GM19239 (cell line): ENCODE measurements around the gene NCKAP1.
"Not testable (repeated sequence)": the region's sequence is repeated elsewhere in the genome, so short reads cannot be mapped to it uniquely, and the experiment has no call there.

Experiments used
- DNase-seq: peaks from one replicate; pipeline ENCODE4 v3.0.0; 2011; ENCODE audit warnings: low spot score; ENCODE audit not compliant: insufficient read length
- FAIRE-seq: peaks from 2 replicates; lab custom pipeline; 2011; peaks lifted over from hg19 to GRCh38; lab: Jason Lieb, UNC

Gene NCKAP1, protein sequence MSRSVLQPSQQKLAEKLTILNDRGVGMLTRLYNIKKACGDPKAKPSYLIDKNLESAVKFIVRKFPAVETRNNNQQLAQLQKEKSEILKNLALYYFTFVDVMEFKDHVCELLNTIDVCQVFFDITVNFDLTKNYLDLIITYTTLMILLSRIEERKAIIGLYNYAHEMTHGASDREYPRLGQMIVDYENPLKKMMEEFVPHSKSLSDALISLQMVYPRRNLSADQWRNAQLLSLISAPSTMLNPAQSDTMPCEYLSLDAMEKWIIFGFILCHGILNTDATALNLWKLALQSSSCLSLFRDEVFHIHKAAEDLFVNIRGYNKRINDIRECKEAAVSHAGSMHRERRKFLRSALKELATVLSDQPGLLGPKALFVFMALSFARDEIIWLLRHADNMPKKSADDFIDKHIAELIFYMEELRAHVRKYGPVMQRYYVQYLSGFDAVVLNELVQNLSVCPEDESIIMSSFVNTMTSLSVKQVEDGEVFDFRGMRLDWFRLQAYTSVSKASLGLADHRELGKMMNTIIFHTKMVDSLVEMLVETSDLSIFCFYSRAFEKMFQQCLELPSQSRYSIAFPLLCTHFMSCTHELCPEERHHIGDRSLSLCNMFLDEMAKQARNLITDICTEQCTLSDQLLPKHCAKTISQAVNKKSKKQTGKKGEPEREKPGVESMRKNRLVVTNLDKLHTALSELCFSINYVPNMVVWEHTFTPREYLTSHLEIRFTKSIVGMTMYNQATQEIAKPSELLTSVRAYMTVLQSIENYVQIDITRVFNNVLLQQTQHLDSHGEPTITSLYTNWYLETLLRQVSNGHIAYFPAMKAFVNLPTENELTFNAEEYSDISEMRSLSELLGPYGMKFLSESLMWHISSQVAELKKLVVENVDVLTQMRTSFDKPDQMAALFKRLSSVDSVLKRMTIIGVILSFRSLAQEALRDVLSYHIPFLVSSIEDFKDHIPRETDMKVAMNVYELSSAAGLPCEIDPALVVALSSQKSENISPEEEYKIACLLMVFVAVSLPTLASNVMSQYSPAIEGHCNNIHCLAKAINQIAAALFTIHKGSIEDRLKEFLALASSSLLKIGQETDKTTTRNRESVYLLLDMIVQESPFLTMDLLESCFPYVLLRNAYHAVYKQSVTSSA

DNA sequence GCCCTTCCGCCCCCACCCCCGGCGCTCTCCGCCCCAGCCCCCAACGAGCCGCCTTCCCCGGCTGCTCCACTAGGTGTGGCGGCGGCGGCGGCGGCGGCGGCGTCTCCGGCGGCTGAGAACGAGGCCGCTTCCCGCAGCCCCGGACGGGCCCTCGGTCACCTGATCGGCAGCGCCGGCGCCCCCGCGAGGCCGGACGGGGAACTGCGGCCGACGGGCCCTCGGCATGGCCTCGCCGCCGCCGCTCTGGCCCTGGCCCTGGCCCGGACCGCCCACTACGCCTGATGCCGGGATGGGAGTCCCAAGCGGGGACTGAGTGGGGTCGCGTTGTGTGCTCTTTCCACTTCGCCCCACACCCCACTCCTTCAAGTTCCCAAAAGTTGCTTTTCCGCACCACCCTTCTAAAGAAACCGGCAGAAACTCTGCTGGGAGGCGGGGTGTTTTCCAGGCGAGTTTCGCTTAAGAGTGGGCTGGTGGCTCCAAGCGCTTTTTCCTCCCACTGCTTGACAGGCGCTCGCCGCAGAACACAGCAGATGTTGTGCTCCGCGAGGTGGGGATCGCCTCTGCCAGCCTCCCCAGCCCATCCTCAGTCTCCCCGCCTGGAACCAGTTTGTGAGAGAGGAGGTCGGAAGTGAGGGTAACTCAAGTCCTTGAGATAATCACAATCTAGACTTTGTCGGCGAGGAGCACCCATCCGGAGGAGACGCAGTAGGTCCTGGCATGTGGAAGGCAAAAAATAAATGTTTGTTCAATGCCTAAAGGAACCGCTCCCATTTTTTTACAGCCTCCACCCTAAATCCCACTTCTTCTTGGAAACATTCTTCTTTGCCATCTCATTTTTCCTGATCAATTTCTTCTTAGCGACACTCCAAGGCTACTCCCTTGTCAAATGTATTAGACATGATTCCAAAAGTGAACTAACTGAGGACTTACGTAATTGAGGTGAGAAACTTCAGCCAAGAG lies at the start of gene NCKAP1:
TSS of gene NCKAP1 (minus strand) at position 117 of the 960 bp plus-strand sequence. CDS start 358 bp downstream, outside the sequence.
- peak; percentile 76 for FAIRE-seq
- peak; percentile 80 for DNase-seq

DNA sequence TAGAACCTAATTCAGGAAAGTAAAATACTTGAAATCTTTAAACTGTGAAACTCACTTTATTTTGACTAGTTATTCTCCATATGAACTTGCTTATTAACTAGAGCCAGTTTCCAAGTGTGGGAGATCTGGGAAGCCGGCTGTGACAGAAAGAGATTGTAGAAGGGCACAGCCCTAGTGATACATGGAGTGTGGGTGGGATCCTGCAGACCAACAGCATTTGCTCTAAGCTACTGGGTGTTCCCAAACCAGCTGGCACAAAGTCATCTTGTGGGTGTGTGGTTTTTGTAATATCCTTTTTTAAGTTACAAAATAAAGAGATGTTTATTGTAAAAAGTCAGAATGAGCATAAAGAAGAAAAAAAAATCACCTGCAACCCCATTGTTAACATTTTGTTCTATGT lies 43.7 kb upstream of the NCKAP1 start:
- no peak for FAIRE-seq
- DNase-seq = no peak

DNA sequence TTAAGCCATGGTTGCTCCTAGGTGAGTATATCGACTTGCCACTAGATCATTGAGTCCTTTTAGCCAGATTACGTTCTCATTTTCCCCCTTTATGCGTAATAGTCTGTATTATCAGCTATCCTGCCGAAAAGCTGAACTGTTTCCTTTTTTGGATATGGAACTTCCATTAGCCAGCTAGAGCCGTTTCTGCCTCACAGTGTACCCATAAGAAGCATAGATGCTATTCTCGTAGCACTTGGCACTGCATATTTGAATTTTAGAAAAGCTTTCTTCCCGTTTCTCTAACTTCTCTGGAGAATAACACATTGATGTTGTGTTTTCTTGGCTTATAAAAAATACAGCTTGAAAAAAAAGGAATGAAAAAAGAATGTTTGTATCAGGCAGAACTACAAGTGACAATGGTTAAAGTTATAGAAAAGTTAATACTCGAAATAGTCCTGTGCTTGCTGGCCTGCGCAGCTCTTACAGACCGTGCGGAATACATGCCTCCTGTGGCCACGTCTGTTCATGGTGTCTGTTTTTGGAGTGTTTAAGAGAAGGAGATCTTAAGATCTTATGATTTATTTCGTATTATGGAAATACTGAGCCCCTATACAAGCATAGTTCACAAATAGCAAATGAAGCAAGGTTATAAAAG lies 41.0 kb upstream of the NCKAP1 start:
- FAIRE-seq = no peak

DNA sequence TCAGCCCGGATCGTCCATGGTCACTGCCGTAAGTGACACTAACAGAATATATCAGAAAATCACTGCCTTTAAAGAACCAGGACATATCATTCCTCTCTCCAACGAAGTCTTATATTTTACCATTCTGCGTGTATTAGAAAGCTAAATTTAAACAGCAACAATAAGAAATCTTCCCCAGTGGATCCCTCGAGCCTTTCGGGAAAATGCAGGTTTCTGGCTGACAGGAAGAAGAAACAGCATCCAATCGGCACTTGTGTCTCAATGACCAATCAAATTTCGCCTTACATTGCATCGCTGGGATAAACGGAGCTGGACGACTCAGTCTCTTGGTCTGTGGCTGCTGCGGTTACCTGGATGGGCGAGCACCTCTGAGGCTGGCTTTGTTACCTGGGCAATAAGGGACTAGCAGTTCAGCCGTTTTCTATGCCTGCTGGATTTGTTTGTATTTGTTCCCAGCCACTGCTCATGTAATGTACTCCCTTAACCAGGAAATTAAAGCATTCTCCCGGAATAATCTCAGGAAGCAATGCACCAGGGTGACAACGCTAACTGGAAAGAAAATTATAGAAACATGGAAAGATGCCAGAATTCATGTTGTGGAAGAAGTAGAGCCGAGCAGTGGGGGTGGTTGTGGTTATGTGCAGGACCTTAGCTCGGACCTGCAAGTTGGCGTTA lies 40.3 kb upstream of the NCKAP1 start, which contains the start of gene DUSP19:
TSS of gene DUSP19 (plus strand) at position 284 of the 675 bp plus-strand sequence. CDS start at position 471, 187 bp downstream.
- peak; percentile 51 for DNase-seq
- peak; percentile 97 for FAIRE-seq

More for the DNA sequence above, 41.0 kb upstream of the NCKAP1 start:
- DNase-seq = no peak

DNA sequence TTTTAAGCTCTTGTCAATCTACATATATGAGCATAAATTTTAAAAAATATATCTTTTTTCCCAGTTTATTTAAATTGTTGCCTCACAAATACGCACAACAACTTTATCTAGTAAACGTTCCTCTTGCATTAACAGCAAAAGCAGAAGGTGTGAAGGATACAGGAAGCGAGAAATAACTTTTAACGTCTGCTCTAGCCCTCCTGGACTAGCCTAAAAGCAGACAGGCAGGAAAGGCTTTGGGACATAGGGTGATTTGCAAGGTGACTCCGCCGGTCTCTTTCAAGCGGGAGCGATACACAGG lies 39.9 kb upstream of the NCKAP1 start:
- no peak for DNase-seq
- no peak for FAIRE-seq

DNA sequence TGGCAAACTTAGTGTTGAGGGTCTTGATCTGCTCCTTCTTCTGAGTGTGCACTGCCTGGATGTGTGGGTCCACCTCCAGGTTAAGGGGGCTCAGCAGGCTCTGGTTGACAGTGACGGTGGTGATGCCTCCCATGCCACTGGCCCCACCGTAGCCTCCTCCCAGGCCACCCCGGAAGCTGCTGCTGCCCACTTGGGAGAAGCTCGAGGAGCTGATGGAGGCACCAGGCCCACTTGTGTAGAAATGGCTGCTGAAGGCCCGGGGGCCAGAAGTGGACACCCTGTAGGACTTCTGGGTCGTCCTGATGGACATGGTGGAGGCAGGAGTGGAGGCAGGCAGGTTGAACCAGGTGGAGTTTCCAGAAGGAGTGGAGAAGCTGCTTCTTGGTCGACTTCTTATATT lies 33.9 kb upstream of the NCKAP1 start:
- FAIRE-seq (no peak), DNase-seq (no peak)

DNA sequence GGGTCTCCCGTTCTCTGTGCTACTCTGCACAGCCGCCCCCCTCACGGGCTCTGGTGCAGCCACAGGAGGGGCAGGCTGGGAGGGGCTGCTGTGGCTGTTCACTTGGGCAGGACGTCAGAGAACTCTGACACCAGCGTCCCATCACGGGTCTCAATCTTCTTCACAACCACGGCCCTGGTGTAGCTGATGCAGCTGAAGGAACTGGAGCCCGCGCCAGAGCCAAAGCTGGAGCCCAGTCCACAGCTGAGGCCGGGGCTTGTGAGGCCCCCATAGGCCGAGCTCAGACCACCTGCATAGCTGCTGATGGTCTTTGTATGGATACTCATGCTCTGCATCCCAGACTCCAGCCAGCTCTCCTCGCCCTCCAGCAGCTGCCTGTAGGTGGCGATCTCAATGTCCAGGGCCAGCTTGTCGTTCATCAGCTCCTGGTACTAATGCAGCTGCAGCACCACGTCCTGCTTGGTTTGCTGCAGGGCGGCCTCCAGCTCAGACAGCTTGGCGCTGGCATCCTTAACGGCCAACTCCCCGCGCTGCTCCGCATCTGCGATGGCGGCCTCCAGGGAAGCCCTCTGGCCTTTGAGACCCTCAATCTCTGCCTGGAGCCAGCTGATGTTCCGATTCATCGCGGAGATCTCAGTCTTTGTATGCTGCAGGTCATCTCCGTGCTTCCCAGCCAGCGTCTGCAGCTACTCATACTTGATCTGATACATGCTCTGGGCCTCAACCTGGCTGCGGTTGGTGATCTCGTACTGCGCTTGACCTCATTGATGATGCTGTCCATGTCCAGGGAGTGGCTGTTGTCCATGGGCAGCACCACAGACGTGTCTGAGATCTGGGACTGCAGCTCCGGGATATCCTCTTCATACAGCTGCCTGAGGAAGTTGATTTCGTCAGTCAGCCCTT lies 32.9 kb upstream of the NCKAP1 start:
- FAIRE-seq (no peak), DNase-seq (no peak)

DNA sequence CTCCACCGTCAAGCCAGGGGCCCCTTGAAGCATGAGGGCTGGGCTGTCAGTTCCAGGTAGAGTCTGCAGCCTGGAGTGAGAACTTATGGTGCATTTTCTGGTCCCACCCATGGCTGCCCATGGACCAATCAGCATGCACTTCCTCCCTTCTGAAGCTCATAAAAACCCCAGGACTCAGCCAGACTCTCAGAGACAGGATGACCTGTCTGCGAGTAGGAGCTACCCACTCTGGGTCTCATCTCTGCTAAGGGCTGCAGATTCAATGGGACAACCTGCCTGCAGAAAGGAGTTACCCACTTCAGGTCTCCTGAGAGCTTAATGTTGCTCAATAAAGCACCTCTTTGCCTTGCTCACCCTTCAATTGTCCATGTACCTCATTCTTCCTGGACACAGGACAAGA lies 30.9 kb upstream of the NCKAP1 start:
- DNase-seq (no peak), FAIRE-seq (no peak)

DNA sequence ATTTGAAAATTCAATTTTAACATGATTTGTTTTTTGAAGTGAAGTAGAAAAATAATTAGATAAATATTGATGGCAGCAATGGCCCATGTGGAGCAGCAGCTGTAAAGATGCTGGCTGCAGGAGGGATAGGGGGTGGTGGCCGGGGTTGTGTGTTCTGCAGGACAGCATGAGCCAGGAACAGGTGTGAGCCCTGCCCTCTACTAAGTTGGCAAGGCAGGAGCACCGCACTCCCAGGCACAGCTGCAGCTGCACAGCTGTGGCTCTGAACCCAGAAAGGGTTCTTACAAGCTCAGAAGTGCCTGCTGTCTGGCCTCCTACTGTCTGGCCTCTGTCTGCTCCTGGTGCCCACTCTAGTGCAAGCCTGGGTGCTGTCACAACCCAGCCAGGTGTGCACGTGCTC lies 30.3 kb upstream of the NCKAP1 start:
- FAIRE-seq (no peak), DNase-seq (no peak)

DNA sequence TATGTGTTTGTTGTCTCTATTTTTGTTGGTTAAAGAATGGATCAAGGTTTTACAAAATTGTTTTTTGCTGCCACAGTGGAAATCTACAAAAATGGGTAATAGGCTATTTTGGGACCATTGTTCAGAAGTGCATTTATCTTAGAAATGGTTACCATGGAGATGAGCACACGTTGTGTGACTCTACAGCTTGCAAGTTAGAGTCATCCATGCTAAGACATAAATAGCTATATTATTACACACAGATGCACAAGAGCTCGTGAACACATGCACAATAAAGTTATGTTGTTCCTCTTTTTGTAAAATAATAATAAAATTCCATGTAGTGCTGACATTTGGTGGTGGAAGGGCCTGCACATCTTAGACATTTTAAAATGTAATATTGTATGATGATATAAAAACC lies 24.8 kb upstream of the NCKAP1 start:
- FAIRE-seq = no peak
- DNase-seq = no peak

DNA sequence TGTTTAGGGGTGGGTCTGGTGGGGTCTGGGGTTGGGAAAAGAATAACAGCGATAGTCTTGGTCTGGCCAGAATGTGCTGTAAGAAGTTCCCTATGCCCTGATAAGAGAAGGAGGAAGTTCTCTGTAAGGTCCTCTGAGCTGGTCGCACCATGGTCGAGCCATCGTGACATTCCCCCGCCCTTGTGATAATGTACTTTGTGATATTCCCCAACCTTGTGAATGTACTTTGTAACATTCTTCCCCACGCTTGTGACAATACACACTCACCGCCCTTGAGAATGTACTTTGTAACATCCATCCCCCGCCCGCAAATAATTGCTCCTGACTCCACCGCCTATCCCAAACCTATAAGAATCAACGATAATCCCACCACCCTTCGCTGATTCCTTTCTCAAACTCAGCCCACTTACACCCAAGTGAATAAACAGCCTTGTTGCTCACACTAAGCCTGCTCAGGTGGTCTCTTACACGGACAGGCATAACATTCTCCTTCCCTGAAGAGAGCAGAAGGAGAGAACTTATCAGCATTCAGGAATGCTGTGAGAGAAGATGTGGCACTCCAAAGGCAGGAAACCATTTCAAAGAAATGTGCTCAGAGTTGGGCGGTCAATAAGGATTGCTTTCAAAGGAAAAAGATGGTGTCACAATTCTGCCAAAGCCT lies 22.4 kb upstream of the NCKAP1 start:
- FAIRE-seq = no peak
- no peak for DNase-seq

DNA sequence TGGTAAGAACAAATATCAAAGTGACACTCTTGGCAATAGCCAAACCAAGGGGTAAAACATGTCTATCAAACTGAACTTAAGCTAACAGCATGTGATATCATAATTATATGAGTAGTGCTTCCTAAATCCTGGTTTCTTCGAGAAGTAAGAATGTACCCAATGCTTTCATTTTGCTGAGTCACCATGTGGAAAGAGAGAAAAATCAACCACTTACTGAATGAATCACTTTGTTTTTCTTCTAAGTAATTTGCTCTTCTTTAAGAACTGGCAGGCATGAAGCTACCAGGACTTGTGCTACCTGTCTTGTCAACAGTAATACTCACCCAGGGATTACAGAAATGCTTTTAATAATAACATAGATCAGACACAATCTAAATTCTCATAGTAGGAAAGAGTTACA lies 21.3 kb upstream of the NCKAP1 start:
- DNase-seq (no peak), FAIRE-seq (no peak)

DNA sequence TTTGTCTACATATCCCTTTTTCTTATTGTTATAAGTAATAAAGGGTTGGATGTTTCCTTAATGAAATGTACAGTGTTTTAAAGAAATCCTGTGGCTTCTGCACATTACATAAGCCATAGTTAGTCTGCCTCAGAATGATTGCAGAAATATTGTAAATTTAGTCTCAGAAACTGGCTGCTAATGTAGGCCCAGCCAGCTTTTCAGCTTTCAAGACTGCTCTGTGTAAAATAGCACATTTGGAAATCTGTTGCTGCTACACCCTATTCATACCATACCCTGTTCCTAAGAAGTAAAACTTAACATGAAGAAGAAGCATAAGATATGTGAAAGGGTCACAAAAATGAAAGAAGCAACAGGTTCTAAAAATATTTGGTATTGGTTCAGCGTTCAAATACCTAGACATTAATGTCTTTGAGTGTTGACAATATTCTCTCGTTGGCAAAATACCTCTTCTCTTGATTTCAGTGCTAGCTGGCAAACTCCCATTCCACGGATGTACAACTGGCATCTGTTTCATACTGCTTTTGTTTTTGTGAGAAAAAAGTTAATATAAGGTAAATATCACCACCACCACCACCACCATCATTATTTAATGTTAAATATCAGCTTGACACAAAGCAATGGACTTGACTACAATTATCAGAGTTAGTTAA lies 19.2 kb upstream of the NCKAP1 start:
- DNase-seq (no peak), FAIRE-seq (no peak)

DNA sequence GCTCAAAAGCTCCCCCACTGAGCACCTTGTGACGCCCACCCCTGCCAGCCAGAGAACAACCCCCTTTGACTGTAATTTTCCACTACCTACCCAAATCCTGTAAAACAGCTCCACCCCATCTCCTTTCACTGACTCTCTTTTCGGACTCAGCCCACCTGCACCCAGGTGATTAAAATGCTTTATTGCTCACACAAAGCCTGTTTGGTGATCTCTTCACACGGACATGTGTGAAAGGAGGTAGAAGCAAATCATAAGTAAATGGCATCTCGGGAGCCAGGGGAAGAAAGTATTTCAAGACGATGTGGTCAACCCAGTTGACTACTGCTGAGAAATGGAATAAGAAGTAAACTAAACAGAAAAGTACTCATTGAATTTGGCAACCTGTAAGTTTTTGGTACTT lies 11.2 kb upstream of the NCKAP1 start:
- FAIRE-seq (no peak), DNase-seq (no peak)

DNA sequence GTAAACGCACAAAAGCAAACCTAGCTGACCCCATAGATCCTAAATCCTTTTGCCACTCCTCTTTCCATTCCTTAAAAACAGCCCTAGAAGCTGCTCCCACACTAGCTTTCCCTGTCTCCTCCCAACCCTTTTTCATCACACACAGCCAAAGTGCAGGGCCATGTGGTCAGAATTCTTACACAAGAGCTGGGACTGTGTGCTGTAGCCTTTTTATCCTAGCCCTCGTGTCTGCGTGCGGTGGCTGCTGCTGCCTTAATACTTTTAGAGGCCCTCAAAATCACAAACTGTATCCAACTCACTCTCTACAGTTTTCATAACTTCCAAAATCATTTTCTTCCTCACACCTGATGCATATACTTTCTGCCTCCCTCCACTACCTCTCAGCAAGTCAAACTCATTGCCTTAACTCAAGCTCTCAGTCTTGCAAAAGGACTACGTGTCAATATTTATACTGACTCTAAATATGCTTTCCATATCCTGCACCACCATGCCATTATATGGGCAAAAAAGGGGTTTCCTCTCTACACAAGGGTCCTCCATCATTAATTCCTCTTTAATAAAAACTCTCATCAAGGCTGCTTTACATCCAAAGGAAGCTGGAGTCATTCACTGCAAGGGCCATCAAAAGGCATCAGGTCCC lies 9.3 kb upstream of the NCKAP1 start:
- not testable (repeated sequence) for FAIRE-seq, DNase-seq

DNA sequence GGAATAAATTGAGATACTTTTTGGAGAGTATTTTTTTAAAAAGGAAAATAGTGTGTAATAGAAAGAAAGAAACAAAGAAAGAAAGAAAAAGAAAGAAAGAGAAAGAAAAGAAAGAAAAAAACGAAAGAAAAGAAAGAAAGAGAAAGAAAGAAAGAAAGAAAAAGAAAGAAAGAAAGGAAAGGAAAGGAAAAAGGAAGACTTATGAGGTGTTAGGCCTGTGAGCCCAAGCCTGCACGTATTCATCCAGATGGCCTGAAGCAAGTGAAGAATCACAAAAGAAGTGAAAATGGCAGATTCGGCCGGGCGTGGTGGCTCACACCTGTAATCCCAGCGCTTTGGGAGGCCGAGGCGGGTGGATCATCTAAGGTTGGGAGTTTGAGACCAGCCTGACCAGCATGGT lies 5.3 kb upstream of the NCKAP1 start:
- not testable (repeated sequence) for FAIRE-seq, DNase-seq
